DND-41 (cell line): ENCODE results near the gene ZP1.

Source experiments
- CTCF ChIP-seq: IDR thresholded peaks from 2 replicates; pipeline ENCODE4 v1.5.1; 2012; ENCODE audit warnings: borderline replicate concordance, low read length, moderate library complexity, mild to moderate bottlenecking; ENCODE audit not compliant: poor library complexity, severe bottlenecking; ENCODE audit errors: extremely low read depth
- EZH2 ChIP-seq: IDR thresholded peaks from 3 replicates; pipeline ENCODE4 v1.6.1; 2012; ENCODE audit warnings: borderline replicate concordance, low read depth, mild to moderate bottlenecking, moderate library complexity, low read length, inconsistent platforms; ENCODE audit not compliant: severe bottlenecking

GRCh38 chr11:60830478-60831142, 36.7 kb upstream of the ZP1 start:
- TF ChIP-seq CTCF (no peak), EZH2 (no peak)
